ENCODE results near the gene TRIOBP.

- TF ChIP-seq CTCF (IDR thresholded peaks at IDR 0.05) (no peak), POLR2AphosphoS5 (IDR thresholded peaks at IDR 0.05) (no peak)
Measured at GRCh38 chr22:37771702-37772427, 75.0 kb downstream of the TRIOBP start.
